K562 (cell line): ENCODE measurements around the gene JADE3.

Experiments
- HCFC1 ChIP-seq: IDR thresholded peaks from 2 replicates; pipeline ENCODE4 v1.6.1; 2012; ENCODE audit warnings: low read depth, low read length, improper control_type of control experiment
- MTF1 ChIP-seq: fragments of 250-450 bp; sonication (Bioruptor Pico); IDR thresholded peaks from 2 replicates; pipeline ENCODE4 v1.9.0; 2021; ENCODE audit warnings: moderate library complexity, mild to moderate bottlenecking, inconsistent platforms, borderline replicate concordance
- NCOA2 ChIP-seq, 2 experiments: fragments of 450-650 bp; IDR thresholded peaks; 2 replicates each; pipeline ENCODE4 v1.6.1; 2018; ENCODE audit warnings: mild to moderate bottlenecking in 2 of 2, moderate library complexity in 1 of 2; ENCODE audit not compliant: partially characterized antibody in 2 of 2
- POLR2AphosphoS5 ChIP-seq: IDR thresholded peaks from 2 replicates; pipeline ENCODE4 v1.6.1; 2011; ENCODE audit warnings: mild to moderate bottlenecking, low read depth, low read length, moderate library complexity; ENCODE audit not compliant: control insufficient read depth, insufficient read depth
- RNF2 ChIP-seq: sonication (generic); IDR thresholded peaks from 2 replicates; pipeline ENCODE4 v1.6.1; 2016
- ZNF146 ChIP-seq: IDR thresholded peaks from one replicate; pipeline ENCODE4 v1.6.1; 2018; ENCODE audit warnings: missing compliant biosample characterization; ENCODE audit not compliant: unreplicated experiment
- ZNF224 ChIP-seq: sonication (generic); formaldehyde crosslinking; IDR thresholded peaks from 2 replicates; pipeline ENCODE4 v1.8.0; 2022; ENCODE audit warnings: mild to moderate bottlenecking, missing genetic modification reagents
- ZNF75A ChIP-seq: fragments of 450-650 bp; formaldehyde crosslinking; IDR thresholded peaks from 2 replicates; pipeline ENCODE4 v1.4.0; 2020; ENCODE audit warnings: mild to moderate bottlenecking
- TF ChIP-seq, protein P1 (sequence below), 3 experiments: IDR thresholded peaks in 2 of 3; conservative IDR thresholded peaks in 1 of 3; 2 replicates each; pipeline ENCODE4 v1.5.1; 2011 to 2012; ENCODE audit warnings: low read length in 3 of 3, mild to moderate bottlenecking in 3 of 3, control low read depth in 2 of 3, improper control_type of control experiment in 1 of 3, inconsistent platforms in 1 of 3, low read depth in 1 of 3, mixed read lengths in 1 of 3, moderate library complexity in 1 of 3; ENCODE audit not compliant: insufficient read depth in 2 of 3

DNA sequence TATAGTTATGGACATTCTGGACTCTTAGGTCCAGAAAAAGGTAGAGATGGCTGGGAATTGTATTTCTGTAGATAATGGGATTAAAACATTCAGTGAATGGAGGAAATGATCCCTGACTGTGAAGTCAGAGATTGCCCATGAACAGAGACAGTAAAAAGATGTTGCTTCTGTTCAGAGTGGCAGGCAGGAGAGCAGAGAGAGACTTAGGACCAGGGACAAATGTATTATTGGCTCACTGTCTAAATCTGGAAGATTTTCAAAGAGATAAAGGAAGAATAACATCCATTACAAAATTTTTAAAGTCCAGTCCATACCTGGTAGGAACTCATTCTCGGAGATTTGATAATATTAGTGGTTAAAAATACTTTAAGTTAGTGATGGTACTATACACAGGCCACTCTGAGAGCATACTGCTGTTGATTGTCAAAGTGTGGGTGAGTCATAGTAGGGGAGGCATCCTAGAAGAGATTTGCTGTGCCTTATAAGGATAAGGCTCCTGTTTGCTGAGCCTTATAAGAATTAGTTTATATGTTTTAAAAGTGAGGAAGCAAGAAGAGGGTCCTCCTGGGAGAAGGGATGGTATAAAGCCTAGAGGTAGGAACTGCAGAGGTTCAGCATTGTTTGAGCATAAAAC lies 53.0 kb downstream of the JADE3 start:
- no peak for TF ChIP-seq ZNF224 (CRISPR knock-in tag)
- TF ChIP-seq, protein P1, sequence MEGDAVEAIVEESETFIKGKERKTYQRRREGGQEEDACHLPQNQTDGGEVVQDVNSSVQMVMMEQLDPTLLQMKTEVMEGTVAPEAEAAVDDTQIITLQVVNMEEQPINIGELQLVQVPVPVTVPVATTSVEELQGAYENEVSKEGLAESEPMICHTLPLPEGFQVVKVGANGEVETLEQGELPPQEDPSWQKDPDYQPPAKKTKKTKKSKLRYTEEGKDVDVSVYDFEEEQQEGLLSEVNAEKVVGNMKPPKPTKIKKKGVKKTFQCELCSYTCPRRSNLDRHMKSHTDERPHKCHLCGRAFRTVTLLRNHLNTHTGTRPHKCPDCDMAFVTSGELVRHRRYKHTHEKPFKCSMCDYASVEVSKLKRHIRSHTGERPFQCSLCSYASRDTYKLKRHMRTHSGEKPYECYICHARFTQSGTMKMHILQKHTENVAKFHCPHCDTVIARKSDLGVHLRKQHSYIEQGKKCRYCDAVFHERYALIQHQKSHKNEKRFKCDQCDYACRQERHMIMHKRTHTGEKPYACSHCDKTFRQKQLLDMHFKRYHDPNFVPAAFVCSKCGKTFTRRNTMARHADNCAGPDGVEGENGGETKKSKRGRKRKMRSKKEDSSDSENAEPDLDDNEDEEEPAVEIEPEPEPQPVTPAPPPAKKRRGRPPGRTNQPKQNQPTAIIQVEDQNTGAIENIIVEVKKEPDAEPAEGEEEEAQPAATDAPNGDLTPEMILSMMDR (IDR thresholded peaks at IDR 0.05 in 2 of 3, conservative IDR thresholded peaks at IDR 0.05 in 1 of 3; ENCODE audit: insufficient read depth in 2 of 3, low read depth in 1 of 3, low read length in 3 of 3): no peak
- TF ChIP-seq NCOA2 (IDR thresholded peaks at IDR 0.05; ENCODE audit: partially characterized antibody in 2 of 2): no peak
- no peak for TF ChIP-seq MTF1 (CRISPR knock-in tag)
- no peak for TF ChIP-seq ZNF146 (CRISPR knock-in tag)
- no peak for TF ChIP-seq ZNF75A (CRISPR knock-in tag)
- TF ChIP-seq HCFC1: no peak
- TF ChIP-seq RNF2: no peak
- no peak for TF ChIP-seq POLR2AphosphoS5
